CD4-positive, alpha-beta T cell treated with Interleukin-15 for 4 hours (primary cell): Measurements from ENCODE around the gene POLR2L.
A peak's percentile ranks its signal among the peaks of the same experiment; 100 is the strongest.

Source experiments
- DNase-seq: peaks from one replicate; pipeline ENCODE4 v3.0.0-alpha.2; 2020; ENCODE audit warnings: low spot score

POLR2L gene

GRCh38 chr11:842370-843002 is at the start of gene POLR2L, which contains the start of gene TSPAN4:
POLR2L (minus strand) TSS chr11:842529; CDS start chr11:842508, 21 bp downstream.
TSPAN4 (plus strand) TSS chr11:842852; CDS start chr11:850305, 7,453 bp downstream.
- DNase-seq: peak; percentile 88

- DNase-seq: no peak
These were observed 48.6 kb upstream of the POLR2L start for GRCh38 chr11:890794-891540.

GRCh38 chr11:889687-890475 is 47.6 kb upstream of the POLR2L start:
- DNase-seq: no peak

GRCh38 chr11:889257-889656 is 46.9 kb upstream of the POLR2L start:
- DNase-seq: no peak

- DNase-seq: no peak
These were observed 46.2 kb upstream of the POLR2L start for GRCh38 chr11:888310-889212.

- no peak for DNase-seq
These were observed 45.3 kb upstream of the POLR2L start for GRCh38 chr11:887589-887988.

- no peak for DNase-seq
These were observed 44.2 kb upstream of the POLR2L start for GRCh38 chr11:886568-886967.

GRCh38 chr11:884578-885070 is 42.3 kb upstream of the POLR2L start:
- no peak for DNase-seq

GRCh38 chr11:883527-883926 is 41.2 kb upstream of the POLR2L start:
- DNase-seq: no peak

- DNase-seq: no peak
These were observed 40.3 kb upstream of the POLR2L start for GRCh38 chr11:882596-882995.

- no peak for DNase-seq
These were observed 38.1 kb upstream of the POLR2L start for GRCh38 chr11:880447-880846.

GRCh38 chr11:877565-877964 is 35.2 kb upstream of the POLR2L start:
- DNase-seq: no peak

GRCh38 chr11:876545-876944 is 34.2 kb upstream of the POLR2L start:
- no peak for DNase-seq

GRCh38 chr11:875769-876301 is 33.5 kb upstream of the POLR2L start:
- no peak for DNase-seq

GRCh38 chr11:875203-875602 is 32.9 kb upstream of the POLR2L start:
- DNase-seq: no peak

- DNase-seq: no peak
These were observed 31.4 kb upstream of the POLR2L start for GRCh38 chr11:873706-874105.

- no peak for DNase-seq
These were observed 30.5 kb upstream of the POLR2L start for GRCh38 chr11:872799-873198.

GRCh38 chr11:871472-871871 is 29.1 kb upstream of the POLR2L start:
- no peak for DNase-seq

GRCh38 chr11:870418-870817 is 28.1 kb upstream of the POLR2L start:
- no peak for DNase-seq

- DNase-seq: no peak
These were observed 27.7 kb upstream of the POLR2L start for GRCh38 chr11:870127-870413.

GRCh38 chr11:869399-870126 is 27.2 kb upstream of the POLR2L start:
- no peak for DNase-seq
